HepG2 (cell line): ENCODE data around the gene PSD. TPM values are rescaled to one million over a fixed set of nuclear protein-coding genes. Genes with fewer than 3 reads are reported as not detected.

Experiments used
- ATAC-seq: fragments of 200-7000 bp; cut with Tn5 transposase; 3 replicates; pipeline ENCODE4 v1.9.1; 2020; ENCODE audit warnings: mild to moderate bottlenecking, moderate library complexity
- BruUV-seq: library from RNA; stranded (reverse); fragments of 400-500 nt; replicated peaks from 2 replicates; lab custom pipeline; 2021; lab: Mats Ljungman, UMichigan
- CTCF ChIA-PET: fragments of 300-600 bp; formaldehyde crosslinking; extraction: SDS; loops from one replicate; lab custom pipeline; 2021; ENCODE audit warnings: low total read pairs, inconsistent platforms, low intra/inter-chr PET ratio; lab: Yijun Ruan, JAX
- POLR2A ChIA-PET: fragments of 350-600 bp; sonication (Branson Sonifier 250); formaldehyde crosslinking; loops from one replicate; lab custom pipeline; 2020; ENCODE audit warnings: antibody characterized with exemption, inconsistent platforms; lab: Yijun Ruan, JAX
- DNase-seq: peaks from one replicate; pipeline ENCODE4 v3.0.0-alpha.2; 2015; ENCODE audit warnings: low spot score
- FAIRE-seq: peaks from 3 replicates; lab custom pipeline; 2011; peaks lifted over from hg19 to GRCh38; lab: Jason Lieb, UNC
- H2AFZ ChIP-seq: one replicate; pipeline ENCODE4 v1.6.1; 2011; ENCODE audit warnings: low read length, inconsistent platforms
- H3K27ac ChIP-seq: fragments of 300-600 bp; 3 replicates; pipeline ENCODE4 v1.8.0; 2011; ENCODE audit warnings: mixed run types, mild to moderate bottlenecking, mixed read lengths, low read length, inconsistent platforms; ENCODE audit not compliant: insufficient read depth; ENCODE audit errors: extremely low read length
- H3K27me3 ChIP-seq, 2 experiments: fragments of 200-600 bp in 1 of 2; 2 replicates in 1 of 2; 3 replicates in 1 of 2; pipeline versions ENCODE4 v1.6.0 to v1.8.0; 2011; ENCODE audit warnings: low read length in 2 of 2, mild to moderate bottlenecking in 2 of 2, moderate library complexity in 2 of 2, inconsistent platforms in 1 of 2; ENCODE audit not compliant: insufficient read depth in 2 of 2, control insufficient read depth in 1 of 2
- H3K36me3 ChIP-seq, 2 experiments: fragments of 200-600 bp in 1 of 2; replicated peaks in 1 of 2; 2 replicates in 1 of 2; 3 replicates in 1 of 2; pipeline versions ENCODE4 v1.5.1 to v1.8.0; 2011; ENCODE audit warnings: low read length in 2 of 2, inconsistent platforms in 1 of 2; ENCODE audit not compliant: insufficient read depth in 2 of 2, control insufficient read depth in 1 of 2
- H3K4me1 ChIP-seq: 2 replicates; pipeline ENCODE4 v1.5.1; 2012; ENCODE audit warnings: low read length, inconsistent platforms; ENCODE audit not compliant: insufficient read depth
- H3K4me2 ChIP-seq: 2 replicates; pipeline ENCODE4 v1.6.0; 2011; ENCODE audit warnings: low read depth, low read length, inconsistent platforms
- H3K4me3 ChIP-seq, 3 experiments: fragments of 200-600 bp in 1 of 3; sonication (generic), shearing (Covaris generic) in 1 of 3; replicated peaks in 1 of 3; 2 replicates each; pipeline ENCODE4 v1.5.1; 2011 to 2016; ENCODE audit warnings: low read length in 3 of 3, inconsistent platforms in 2 of 3, low read depth in 2 of 3, mild to moderate bottlenecking in 2 of 3, control low read depth in 1 of 3, mixed read lengths in 1 of 3; ENCODE audit not compliant: insufficient read depth in 1 of 3
- H3K79me2 ChIP-seq: one replicate; pipeline ENCODE4 v1.6.1; 2011; ENCODE audit warnings: low read length, inconsistent platforms; ENCODE audit not compliant: insufficient read depth
- H3K9ac ChIP-seq: 2 replicates; pipeline ENCODE4 v1.6.0; 2011; ENCODE audit warnings: mild to moderate bottlenecking, low read depth, low read length, inconsistent platforms; ENCODE audit not compliant: insufficient read depth
- H3K9me3 ChIP-seq: 2 replicates; pipeline ENCODE4 v1.5.1; 2012; ENCODE audit warnings: mild to moderate bottlenecking, low read length
- H4K20me1 ChIP-seq: 2 replicates; pipeline ENCODE4 v1.6.0; 2011; ENCODE audit warnings: inconsistent platforms, mild to moderate bottlenecking, low read length, moderate library complexity; ENCODE audit not compliant: insufficient read depth
- ATF7 ChIP-seq, 2 experiments: fragments of 450-650 bp in 1 of 2; sonication (generic) in 1 of 2; formaldehyde crosslinking in 1 of 2; IDR thresholded peaks; 2 replicates each; pipeline versions ENCODE4 v1.4.0 to v1.6.1; 2016 to 2020; ENCODE audit warnings: antibody characterized with exemption in 1 of 2, mild to moderate bottlenecking in 1 of 2, missing genetic modification reagents in 1 of 2
- CEBPB ChIP-seq: IDR thresholded peaks from 2 replicates; pipeline ENCODE4 v1.6.1; 2011; ENCODE audit warnings: low read depth, low read length, improper control_type of control experiment, borderline replicate concordance
- CEBPG ChIP-seq: IDR thresholded peaks from 2 replicates; pipeline ENCODE4 v1.6.1; 2016
- CREB1 ChIP-seq, 2 experiments: fragments of 450-650 bp in 1 of 2; IDR thresholded peaks; 2 replicates each; pipeline ENCODE4 v1.6.1; 2016 to 2017; ENCODE audit warnings: control low read depth in 1 of 2, mild to moderate bottlenecking in 1 of 2, missing compliant biosample characterization in 1 of 2, missing genetic modification characterization in 1 of 2
- FOSL2 ChIP-seq: sonication (generic); formaldehyde crosslinking; IDR thresholded peaks from 2 replicates; pipeline ENCODE4 v1.4.0; 2020; ENCODE audit warnings: missing genetic modification reagents
- HNF4A ChIP-seq: sonication (generic); formaldehyde crosslinking; IDR thresholded peaks from 2 replicates; pipeline ENCODE4 v1.4.0; 2020; ENCODE audit warnings: missing genetic modification reagents
- HNF4G ChIP-seq, 2 experiments: sonication (generic) in 1 of 2; formaldehyde crosslinking in 1 of 2; IDR thresholded peaks; 2 replicates each; pipeline versions ENCODE4 v1.4.0 to v1.6.1; 2011 to 2020; ENCODE audit warnings: borderline replicate concordance in 2 of 2, low read depth in 2 of 2, mild to moderate bottlenecking in 2 of 2, low read length in 1 of 2, missing genetic modification reagents in 1 of 2, moderate library complexity in 1 of 2
- NCOA2 ChIP-seq: sonication (generic); formaldehyde crosslinking; IDR thresholded peaks from 2 replicates; pipeline ENCODE4 v1.8.0; 2022; ENCODE audit warnings: inconsistent platforms
- NR2F6 ChIP-seq, 2 experiments: IDR thresholded peaks; 2 replicates each; pipeline ENCODE4 v1.6.1; 2016; ENCODE audit warnings: antibody characterized with exemption in 1 of 2, mild to moderate bottlenecking in 1 of 2
- SNAI1 ChIP-seq: sonication (generic); formaldehyde crosslinking; IDR thresholded peaks from 2 replicates; pipeline ENCODE4 v1.5.0; 2020; ENCODE audit warnings: mild to moderate bottlenecking, missing genetic modification reagents, borderline replicate concordance
- ZMYM3 ChIP-seq: sonication (generic); formaldehyde crosslinking; IDR thresholded peaks from 2 replicates; pipeline ENCODE4 v1.5.1; 2020; ENCODE audit warnings: mild to moderate bottlenecking, missing genetic modification reagents
- ZNF546 ChIP-seq: sonication (generic); formaldehyde crosslinking; conservative IDR thresholded peaks from 2 replicates; pipeline ENCODE4 v1.8.1; 2023; ENCODE audit warnings: mild to moderate bottlenecking, missing genetic modification reagents
- ZNF768 ChIP-seq: sonication (generic); formaldehyde crosslinking; IDR thresholded peaks from 2 replicates; pipeline ENCODE4 v1.4.0; 2020; ENCODE audit warnings: missing genetic modification reagents
- WGBS: methylation state at CpG from one replicate; pipeline ENCODE4 v1.1.6; 2017; ENCODE audit warnings: low lambda C conversion rate; 5-methylcytosine and 5-hydroxymethylcytosine counted together
- in situ Hi-C: cut with HindIII; loops from 2 replicates; pipeline ENCODE4 v1.10.0; 2017; ENCODE audit warnings: low pct_unique_long_range_greater_than_20kb; ENCODE audit not compliant: extremely low pct_ligation_motif_present
- intact Hi-C: fragments of 100-400 bp; cut with micrococcal nuclease; formaldehyde crosslinking; loops from one replicate; pipeline ENCODE4 v1.10.0; 2022; ENCODE audit not compliant: unreplicated experiment
- polyA plus RNA-seq, 8 experiments: library from polyadenylated mRNA; depleted of rRNA in 3 of 8; stranded (reverse) in 7 of 8; unstranded in 1 of 8; fragments of >200 nt; fragmentation: Illumina TruSeq in 4 of 8; extraction: Trizol in 4 of 8; gene quantifications; 2 replicates each; pipeline versions ENCODE4 v1.2.1 to v1.2.3, GENCODE V29; 2011 to 2016; ENCODE audit warnings: low read depth in 4 of 8, missing spikeins in 1 of 8, mixed read lengths in 1 of 8; ENCODE audit not compliant: insufficient read depth in 1 of 8
- total RNA-seq, 5 experiments: library from RNA; depleted of rRNA; stranded (reverse); fragments of >200 nt; fragmentation: Illumina TruSeq; extraction: Trizol; gene quantifications; 2 replicates each; pipeline ENCODE4 v1.2.3, GENCODE V29; 2016; ENCODE audit warnings: low read depth in 1 of 5

PSD gene
- total and polyA plus RNA-seq, 2 of the 13 experiments (the other 11 are each of a cell fraction or from before 2014, with no cell fraction given) = 0.35 to 0.58 TPM

- peaks cover 28% of the 10 kb centered on the region for H3K4me1 ChIP-seq
- no peak overlapping the region for H3K9ac ChIP-seq
- no peak overlapping the region for H3K27ac ChIP-seq
- H3K79me2 ChIP-seq = peaks cover 7% of the 10 kb centered on the region
- no peaks in the 10 kb centered on the region for H4K20me1 ChIP-seq
- CTCF ChIA-PET = no interaction called here
- no peaks in the 10 kb centered on the region for H3K9me3 ChIP-seq
- no peak for FAIRE-seq
- BruUV-seq = no TSS peak
- in situ Hi-C loops (no loop called here), intact Hi-C loops (no loop called here)
- peaks cover 2 to 4% of the 10 kb centered on the region in 2 experiments; a peak in 3 of 5 replicates for H3K36me3 ChIP-seq
- H3K4me2 ChIP-seq = no peak overlapping the region
- no peaks in the 10 kb centered on the region; a peak in 1 of 5 replicates for H3K27me3 ChIP-seq
- TF ChIP-seq ZNF546 (CRISPR knock-in tag) (no peak), ZNF768 (CRISPR knock-in tag) (peak; percentile 86; the same call in 1 of the 2 replicates), NCOA2 (CRISPR knock-in tag) (no peak), ZMYM3 (peak; percentile 53; the same call in 1 of the 2 replicates), CREB1 (IDR thresholded peaks at IDR 0.05) (peak; percentile 61; the same call in 1 of the 2 replicates), CREB1 (CRISPR knock-in tag; IDR thresholded peaks at IDR 0.05) (no peak), CEBPB (peak; percentile 13; the same call in 1 of the 2 replicates), CEBPG (peak; percentile 42), HNF4A (CRISPR knock-in tag) (peak; percentile 66), SNAI1 (CRISPR knock-in tag) (no peak), FOSL2 (peak; percentile 70), ATF7 (IDR thresholded peaks at IDR 0.05) (peak; percentile 40; the same call in 1 of the 2 replicates), ATF7 (CRISPR knock-in tag; IDR thresholded peaks at IDR 0.05) (no peak), NR2F6 (IDR thresholded peaks at IDR 0.05) (no peak), NR2F6 (CRISPR knock-in tag; IDR thresholded peaks at IDR 0.05) (0 out of 2 replicates have a peak, but pooled peaks have one; percentile 7), HNF4G (IDR thresholded peaks at IDR 0.05; ENCODE audit: borderline replicate concordance, low read depth, low read length) (peak; percentile 24; the same call in 1 of the 2 replicates), HNF4G (CRISPR knock-in tag; IDR thresholded peaks at IDR 0.05; ENCODE audit: borderline replicate concordance, low read depth) (no peak)
- TF ChIP-seq, all 625 proteins: peak for 10
- ATAC-seq = no peak
- DNase-seq = no peak
- no peak overlapping the region; a peak in 1 of 6 replicates for H3K4me3 ChIP-seq
- no peak overlapping the region for H2AFZ ChIP-seq
- POLR2A ChIA-PET = interaction anchor here (0.6 to 6.2 kb wide), 3 partner anchors 9 to 210 kb away, joined by 3 to 112 read pairs (median 73); partner anchors contain the start of gene CUEDC2
- WGBS = 85% methylated on average over 3 of the region's 3 CpGs
These were observed 34.2 kb upstream of the PSD start for GRCh38 chr10:102452672-102453340.
